22Rv1 (cell line): Measurements from ENCODE around the gene CCDC60.

ENCODE experiments used
- H3K27ac ChIP-seq: fragments of 450-650 bp; 2 replicates; pipeline ENCODE4 v1.5.1; 2017
- CTCF ChIP-seq: fragments of 450-650 bp; IDR thresholded peaks from 2 replicates; pipeline ENCODE4 v1.5.1; 2017; ENCODE audit warnings: mild to moderate bottlenecking
- ZFX ChIP-seq: fragments of 450-650 bp; IDR thresholded peaks from 2 replicates; pipeline ENCODE4 v1.6.1; 2017; ENCODE audit warnings: antibody characterized with exemption, borderline replicate concordance

The CCDC60 gene

GRCh38 chr12:119301379-119301778, 33.1 kb upstream of the CCDC60 start:
- peak; percentile 22; the same call in 1 of the 2 replicates for TF ChIP-seq CTCF
- no peak for TF ChIP-seq ZFX
- H3K27ac ChIP-seq, result no peak overlapping the region

GRCh38 chr12:119302451-119303080, 32.0 kb upstream of the CCDC60 start:
- H3K27ac ChIP-seq, result no peak overlapping the region
- TF ChIP-seq ZFX (no peak), CTCF (no peak)

GRCh38 chr12:119306593-119306992, 27.9 kb upstream of the CCDC60 start:
- TF ChIP-seq CTCF (no peak), ZFX (no peak)
- H3K27ac ChIP-seq, result no peak overlapping the region

- TF ChIP-seq ZFX (no peak), CTCF (no peak)
- H3K27ac ChIP-seq, result no peak overlapping the region
Measured at GRCh38 chr12:119307747-119308146, 26.8 kb upstream of the CCDC60 start.

- no peak overlapping the region for H3K27ac ChIP-seq
- no peak for TF ChIP-seq ZFX
- no peak for TF ChIP-seq CTCF
Measured at GRCh38 chr12:119308708-119309456, 25.6 kb upstream of the CCDC60 start.

GRCh38 chr12:119311878-119312277, 22.7 kb upstream of the CCDC60 start:
- H3K27ac ChIP-seq, result no peak overlapping the region
- TF ChIP-seq CTCF (no peak), ZFX (no peak)

GRCh38 chr12:119312904-119313303, 21.6 kb upstream of the CCDC60 start:
- TF ChIP-seq CTCF (no peak), ZFX (no peak)
- no peak overlapping the region for H3K27ac ChIP-seq
